ENCODE data around the gene KCNK4. TPM values are rescaled to one million over a fixed set of nuclear protein-coding genes. Genes with fewer than 3 reads are reported as not detected.

Gene KCNK4
- total RNA-seq, 4 donors from 2014 or later = 0.27 TPM; not detected in 3

DNA sequence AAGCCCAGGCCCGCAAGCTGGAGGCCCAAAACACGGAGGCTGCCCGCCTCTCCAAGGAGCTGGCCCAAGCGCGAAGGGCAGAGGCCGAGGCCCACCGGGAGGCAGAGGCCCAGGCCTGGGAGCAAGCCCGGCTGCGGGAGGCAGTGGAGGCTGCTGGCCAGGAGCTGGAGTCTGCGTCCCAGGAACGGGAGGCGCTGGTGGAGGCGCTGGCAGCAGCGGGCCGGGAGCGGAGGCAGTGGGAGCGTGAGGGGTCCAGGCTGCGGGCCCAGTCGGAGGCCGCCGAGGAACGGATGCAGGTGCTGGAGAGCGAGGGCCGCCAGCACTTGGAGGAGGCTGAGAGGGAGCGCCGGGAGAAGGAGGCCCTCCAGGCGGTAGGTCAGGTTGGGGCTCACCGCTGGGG is 53.7 kb downstream of the KCNK4 start:
- TF ChIP-seq POLR2A (IDR thresholded peaks at IDR 0.05) (no peak), POLR2AphosphoS5 (IDR thresholded peaks at IDR 0.05) (no peak), EP300 (IDR thresholded peaks at IDR 0.05; ENCODE audit: low read depth) (no peak)
- TF ChIP-seq, protein P1, sequence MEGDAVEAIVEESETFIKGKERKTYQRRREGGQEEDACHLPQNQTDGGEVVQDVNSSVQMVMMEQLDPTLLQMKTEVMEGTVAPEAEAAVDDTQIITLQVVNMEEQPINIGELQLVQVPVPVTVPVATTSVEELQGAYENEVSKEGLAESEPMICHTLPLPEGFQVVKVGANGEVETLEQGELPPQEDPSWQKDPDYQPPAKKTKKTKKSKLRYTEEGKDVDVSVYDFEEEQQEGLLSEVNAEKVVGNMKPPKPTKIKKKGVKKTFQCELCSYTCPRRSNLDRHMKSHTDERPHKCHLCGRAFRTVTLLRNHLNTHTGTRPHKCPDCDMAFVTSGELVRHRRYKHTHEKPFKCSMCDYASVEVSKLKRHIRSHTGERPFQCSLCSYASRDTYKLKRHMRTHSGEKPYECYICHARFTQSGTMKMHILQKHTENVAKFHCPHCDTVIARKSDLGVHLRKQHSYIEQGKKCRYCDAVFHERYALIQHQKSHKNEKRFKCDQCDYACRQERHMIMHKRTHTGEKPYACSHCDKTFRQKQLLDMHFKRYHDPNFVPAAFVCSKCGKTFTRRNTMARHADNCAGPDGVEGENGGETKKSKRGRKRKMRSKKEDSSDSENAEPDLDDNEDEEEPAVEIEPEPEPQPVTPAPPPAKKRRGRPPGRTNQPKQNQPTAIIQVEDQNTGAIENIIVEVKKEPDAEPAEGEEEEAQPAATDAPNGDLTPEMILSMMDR (IDR thresholded peaks at IDR 0.05) = no peak
- in situ Hi-C loops (cut with MboI; ENCODE audit: low pct_ligation_motif_present in 1 of 4, low pct_unique_long_range_greater_than_20kb in 1 of 4, low sequenced_read_pairs in 3 of 4) = no loop called here
- 92% methylated on average over 28 of the region's 28 CpGs; no CpG with 5 or more reads in 1 of the 2 donors for WGBS, 2 donors (ENCODE audit: low coverage in 1 of 2)

DNA sequence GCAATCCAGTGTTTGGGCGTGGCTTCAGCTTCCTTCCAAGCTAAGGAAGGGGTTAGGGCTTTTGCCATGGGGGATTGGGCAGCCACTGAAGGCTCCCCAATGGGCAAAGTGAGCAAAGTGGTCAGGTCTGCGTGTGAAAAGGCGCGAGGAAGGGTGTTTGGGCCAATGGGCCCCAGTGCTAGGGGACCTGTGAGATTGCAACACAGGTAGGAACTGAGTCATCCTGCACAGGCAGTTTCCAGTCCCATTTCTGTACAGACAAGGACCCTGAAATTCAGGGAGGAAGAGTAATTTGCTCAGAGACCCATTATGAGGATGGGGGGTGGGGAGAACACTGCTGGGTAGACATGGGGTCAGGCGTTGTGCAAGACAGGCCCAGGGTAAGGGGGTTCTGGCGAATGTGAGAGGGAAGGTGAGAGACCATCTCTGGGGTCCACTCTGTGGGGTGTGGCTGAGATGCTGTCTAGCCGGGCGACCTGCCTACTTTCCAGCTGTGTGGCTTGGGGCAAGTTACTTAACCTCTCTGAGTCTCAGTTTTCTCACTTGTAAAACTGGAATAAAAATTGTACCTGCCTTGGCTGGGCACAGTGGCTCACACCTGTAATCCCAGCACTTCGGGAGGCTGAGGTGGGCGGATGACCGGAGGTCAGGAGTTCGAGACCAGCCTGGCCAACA is 56.2 kb downstream of the KCNK4 start:
- no peak overlapping the region for H3K27ac ChIP-seq
- peaks cover under 1 to 12% (median 8%) of the 10 kb centered on the region in 4 donors for H3K4me1 ChIP-seq
- H3K27me3 ChIP-seq = no peaks in the 10 kb centered on the region
- 87% methylated on average over 12 of the region's 12 CpGs; no CpG with 5 or more reads in 1 of the 2 donors for WGBS, 2 donors (ENCODE audit: low coverage in 1 of 2)
- no peak for DNase-seq
- H3K4me3 ChIP-seq = no peak overlapping the region
- TF ChIP-seq POLR2A (IDR thresholded peaks at IDR 0.05) (no peak), POLR2AphosphoS5 (IDR thresholded peaks at IDR 0.05) (no peak), EP300 (IDR thresholded peaks at IDR 0.05; ENCODE audit: low read depth) (no peak)
- TF ChIP-seq, protein P1 (IDR thresholded peaks at IDR 0.05) = no peak
- no peaks in the 10 kb centered on the region for H3K36me3 ChIP-seq
- no peaks in the 10 kb centered on the region for H3K9me3 ChIP-seq
- intact Hi-C loops (cut with DNase I; ENCODE audit: low total_unique reads) = no loop called here
- in situ Hi-C loops (cut with MboI; ENCODE audit: low pct_ligation_motif_present in 1 of 4, low pct_unique_long_range_greater_than_20kb in 1 of 4, low sequenced_read_pairs in 3 of 4) = no loop called here

More for the DNA sequence above, 53.7 kb downstream of the KCNK4 start:
- Histone ChIP-seq H3K9me3 (no peaks in the 10 kb centered on the region), H3K36me3 (no peaks in the 10 kb centered on the region), H3K4me3 (no peak overlapping the region), H3K27me3 (no peaks in the 10 kb centered on the region), H3K27ac (no peak overlapping the region), H3K4me1 (peaks cover 7 to 31% (median 24%) of the 10 kb centered on the region in 4 donors)
- DNase-seq = no peak
- intact Hi-C loops (cut with DNase I; ENCODE audit: low total_unique reads) = no loop called here

DNA sequence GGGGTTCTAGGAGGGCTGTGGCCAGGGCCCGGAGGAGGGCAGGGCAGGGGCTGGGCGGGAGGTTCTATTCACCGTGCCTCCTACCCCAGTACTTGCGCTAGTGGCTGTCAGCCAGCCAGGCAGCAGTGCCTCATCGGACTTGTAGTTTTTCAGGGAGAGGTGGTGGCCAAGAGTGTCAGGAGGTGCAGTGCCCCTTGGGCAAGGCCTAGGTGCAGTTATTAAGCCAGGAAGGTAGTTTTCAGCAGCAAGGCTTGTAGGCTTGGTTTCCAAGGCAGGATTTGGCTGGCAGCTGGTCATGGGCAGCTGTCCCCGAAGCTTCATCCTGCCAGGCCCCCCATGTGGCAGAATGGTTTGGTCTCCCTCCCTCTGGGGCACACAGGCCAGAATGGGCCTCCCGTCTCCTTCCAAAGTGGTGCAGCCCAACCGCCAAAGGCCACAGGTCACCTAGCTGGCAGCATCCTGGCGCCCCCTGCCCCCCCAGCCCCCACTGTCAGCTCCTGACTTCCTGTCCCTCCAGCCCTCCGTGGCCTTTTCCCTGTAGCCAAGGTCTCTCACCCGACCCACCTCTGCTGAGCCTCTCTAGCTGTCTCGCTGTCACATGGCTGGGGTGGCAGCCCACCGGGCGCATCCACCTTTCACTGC is 57.4 kb downstream of the KCNK4 start:
- no peak for TF ChIP-seq POLR2A (IDR thresholded peaks at IDR 0.05)
- TF ChIP-seq EP300 (IDR thresholded peaks at IDR 0.05; ENCODE audit: low read depth) = no peak
- no peaks in the 10 kb centered on the region for H3K9me3 ChIP-seq
- in situ Hi-C loops (cut with MboI; ENCODE audit: low pct_ligation_motif_present in 1 of 4, low pct_unique_long_range_greater_than_20kb in 1 of 4, low sequenced_read_pairs in 3 of 4) = no loop called here
- no peak overlapping the region for H3K4me3 ChIP-seq
- no peak for DNase-seq
- H3K27me3 ChIP-seq = no peaks in the 10 kb centered on the region
- intact Hi-C loops (cut with DNase I; ENCODE audit: low total_unique reads) = no loop called here
- peaks cover 0 to 2% (median 0%) of the 10 kb centered on the region in 4 donors for H3K4me1 ChIP-seq
- no peaks in the 10 kb centered on the region for H3K36me3 ChIP-seq
- no peak overlapping the region for H3K27ac ChIP-seq
- 81 to 93% methylated on average over 3 to 13 of the region's 14 CpGs for WGBS, 2 donors (ENCODE audit: low coverage in 1 of 2)

DNA sequence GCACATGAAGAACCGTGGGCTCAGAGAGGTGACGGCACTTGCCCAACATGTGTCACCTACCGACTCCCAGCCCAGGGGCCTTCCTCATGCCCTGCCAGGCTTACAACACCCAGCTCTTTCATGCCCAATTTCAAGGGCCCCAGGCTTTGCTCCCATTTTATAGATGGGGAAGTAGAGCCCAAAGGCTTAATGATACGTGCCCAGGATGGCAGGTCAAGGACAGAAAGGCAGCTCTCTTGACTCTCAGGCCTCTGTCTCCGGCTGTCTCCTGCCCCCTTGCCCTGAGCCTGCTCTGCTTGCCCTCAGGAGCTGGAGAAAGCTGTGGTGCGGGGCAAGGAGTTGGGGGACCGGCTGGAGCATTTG is 57.9 kb downstream of the KCNK4 start:
- H3K27ac ChIP-seq = no peak overlapping the region
- TF ChIP-seq POLR2AphosphoS5 (IDR thresholded peaks at IDR 0.05) (no peak), EP300 (IDR thresholded peaks at IDR 0.05; ENCODE audit: low read depth) (no peak), POLR2A (IDR thresholded peaks at IDR 0.05) (no peak)
- TF ChIP-seq, protein P1 (IDR thresholded peaks at IDR 0.05) = no peak
- in situ Hi-C loops (cut with MboI; ENCODE audit: low pct_ligation_motif_present in 1 of 4, low pct_unique_long_range_greater_than_20kb in 1 of 4, low sequenced_read_pairs in 3 of 4) = no loop called here

More for the DNA sequence above, 57.9 kb downstream of the KCNK4 start:
- H3K27me3 ChIP-seq = no peaks in the 10 kb centered on the region
- DNase-seq = no peak
- WGBS, 2 donors (ENCODE audit: low coverage in 1 of 2) = 81 to 94% methylated on average over 4 to 7 of the region's 7 CpGs
- H3K36me3 ChIP-seq = no peaks in the 10 kb centered on the region
- intact Hi-C loops (cut with DNase I; ENCODE audit: low total_unique reads) = no loop called here
- no peak overlapping the region for H3K4me3 ChIP-seq
- H3K4me1 ChIP-seq = no peaks in the 10 kb centered on the region
- H3K9me3 ChIP-seq = no peaks in the 10 kb centered on the region

Measured in transverse colon (tissue), 4 donors.